ENCODE results near the gene NFS1. TPM values are rescaled to one million over a fixed set of nuclear protein-coding genes. Genes with fewer than 3 reads are reported as not detected.
A peak's percentile ranks its signal among the peaks of the same experiment; 100 is the strongest.
"Not testable (repeated sequence)": the region's sequence is repeated elsewhere in the genome, so short reads cannot be mapped to it uniquely, and the experiment has no call there.

Gene NFS1
- total RNA-seq: 10 to 100 TPM; 16.8 to 40.0 (median 31.4) TPM

- TF ChIP-seq EP300 (IDR thresholded peaks at IDR 0.05) (no peak), POLR2AphosphoS5 (IDR thresholded peaks at IDR 0.05) (peak; percentile 80), POLR2A (IDR thresholded peaks at IDR 0.05) (peak; percentile 57 to 62), CTCF (IDR thresholded peaks at IDR 0.05) (peak in 3 of 4 experiments; percentile 6 to 51 (median 44))
- peaks cover 0 to 41% (median 11%) of the 10 kb centered on the region in 3 donors for H3K4me1 ChIP-seq
- peak within 1 kb of the TSS; percentile 83 to 89 (median 88) for H3K27ac ChIP-seq
- 0 to 17% methylated on average over 1 of the region's 81 CpGs for WGBS, 2 donors (ENCODE audit: low coverage in 1 of 2)
- no peaks in the 10 kb centered on the region for H3K9me3 ChIP-seq
- H3K27me3 ChIP-seq: no peaks in the 10 kb centered on the region
- peak within 1 kb of the TSS; percentile 65 to 95 for H3K4me3 ChIP-seq
- ATAC-seq: peak; percentile 95
- H3K36me3 ChIP-seq: peaks cover 6 to 56% of the 10 kb centered on the region in 2 donors
These were observed at the start of gene NFS1, which contains the start of gene ROMO1 for GRCh38 chr20:35699127-35699956. NFS1 (minus strand) TSS chr20:35699352; CDS start chr20:35699288, 64 bp downstream. ROMO1 (plus strand) TSS chr20:35699405; CDS start chr20:35699633, 228 bp downstream.

GRCh38 chr20:35744492-35744841, 45.3 kb upstream of the NFS1 start:
- not testable (repeated sequence) for H3K9me3 ChIP-seq, H3K4me3 ChIP-seq, ATAC-seq, H3K27me3 ChIP-seq
- peaks cover 0 to 24% (median 10%) of the 10 kb centered on the region in 3 donors for H3K4me1 ChIP-seq
- peaks cover 0 to 11% of the 10 kb centered on the region in 2 donors for H3K36me3 ChIP-seq
- peak overlapping the region in 2 of 4 donors; percentile 93 to 100 for H3K27ac ChIP-seq
- 75 to 83% methylated on average over 2 to 3 of the region's 3 CpGs for WGBS, 2 donors (ENCODE audit: low coverage in 1 of 2)

GRCh38 chr20:35743693-35744491, 44.7 kb upstream of the NFS1 start:
- Histone ChIP-seq H3K36me3 (peaks cover 0 to 17% of the 10 kb centered on the region in 2 donors), H3K4me1 (peaks cover 3 to 30% (median 10%) of the 10 kb centered on the region in 3 donors), H3K9me3 (no peaks in the 10 kb centered on the region), H3K27me3 (no peaks in the 10 kb centered on the region), H3K4me3 (no peak overlapping the region), H3K27ac (peak overlapping the region; percentile 92 to 100 (median 96))
- TF ChIP-seq CTCF (IDR thresholded peaks at IDR 0.05): no peak
- TF ChIP-seq POLR2A (IDR thresholded peaks at IDR 0.05): no peak
- no peak for TF ChIP-seq POLR2AphosphoS5 (IDR thresholded peaks at IDR 0.05)
- no peak for TF ChIP-seq EP300 (IDR thresholded peaks at IDR 0.05)
- no peak for ATAC-seq
- 76 to 84% methylated on average over 8 to 11 of the region's 15 CpGs for WGBS, 2 donors (ENCODE audit: low coverage in 1 of 2)

GRCh38 chr20:35742741-35743523, 43.8 kb upstream of the NFS1 start:
- 2 to 7% methylated on average over 8 of the region's 8 CpGs for WGBS, 2 donors (ENCODE audit: low coverage in 1 of 2)
- ATAC-seq: no peak
- H3K36me3 ChIP-seq: peaks cover 4 to 26% of the 10 kb centered on the region in 2 donors

More at GRCh38 chr20:35742741-35743523, 43.8 kb upstream of the NFS1 start:
- Histone ChIP-seq H3K27ac (peak overlapping the region; percentile 92 to 100 (median 96)), H3K9me3 (no peaks in the 10 kb centered on the region), H3K27me3 (no peaks in the 10 kb centered on the region), H3K4me1 (peaks cover 3 to 39% (median 16%) of the 10 kb centered on the region in 3 donors), H3K4me3 (peak overlapping the region; percentile 81 to 94)
- no peak for TF ChIP-seq POLR2A (IDR thresholded peaks at IDR 0.05)
- no peak for TF ChIP-seq POLR2AphosphoS5 (IDR thresholded peaks at IDR 0.05)
- TF ChIP-seq CTCF (IDR thresholded peaks at IDR 0.05): no peak
- TF ChIP-seq EP300 (IDR thresholded peaks at IDR 0.05): no peak
